Activated naive CD8-positive, alpha-beta T cell treated with anti-CD3 and anti-CD28 coated beads, Interleukin-2, amount 50 U/mL, for 24 hours (primary cell): ENCODE measurements around the gene LRRC45.
A peak's percentile ranks its signal among the peaks of the same experiment; 100 is the strongest.

ENCODE experiments used
- ATAC-seq: fragments of 150-1000 bp; cut with Tn5 transposase; one replicate; pipeline ENCODE4 v1.10.0; 2021
- DNase-seq: peaks from one replicate; pipeline ENCODE4 v3.0.0; 2021
- H3K27ac Mint-ChIP-seq: one replicate; pipeline ENCODE4 v1.8.0; 2021; ENCODE audit warnings: mild to moderate bottlenecking, mixed read lengths
- H3K27me3 Mint-ChIP-seq: one replicate; pipeline ENCODE4 v1.8.0; 2021; ENCODE audit warnings: mixed read lengths
- H3K36me3 Mint-ChIP-seq: one replicate; pipeline ENCODE4 v1.8.0; 2021; ENCODE audit warnings: low read depth, mixed read lengths
- H3K4me1 Mint-ChIP-seq: one replicate; pipeline ENCODE4 v1.8.0; 2021; ENCODE audit warnings: mixed read lengths
- H3K4me3 Mint-ChIP-seq: one replicate; pipeline ENCODE4 v1.8.0; 2021; ENCODE audit warnings: mild to moderate bottlenecking, moderate library complexity, mixed read lengths
- H3K9me3 Mint-ChIP-seq: one replicate; pipeline ENCODE4 v1.8.0; 2021; ENCODE audit warnings: mixed read lengths

The LRRC45 gene

DNA sequence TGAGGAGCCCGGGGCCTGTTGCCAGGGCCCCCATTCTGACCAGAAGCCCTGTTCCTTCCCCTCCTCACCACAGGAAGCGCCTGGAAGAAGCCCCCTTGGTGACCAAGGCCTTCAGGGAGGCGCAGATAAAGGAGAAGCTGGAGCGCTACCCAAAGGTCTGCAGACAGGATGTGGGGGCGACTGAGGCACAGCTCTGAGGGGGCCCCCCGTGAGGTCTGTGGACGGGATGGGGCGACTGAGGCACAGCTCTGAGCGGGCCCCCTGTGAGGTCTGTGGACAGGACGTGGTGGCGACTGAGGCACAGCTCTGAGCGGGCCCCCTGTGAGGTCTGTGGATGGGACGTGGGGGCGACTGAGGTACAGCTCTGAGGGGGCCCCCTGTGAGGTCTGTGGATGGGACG lies 13.7 kb upstream of the LRRC45 start:
- Mint-ChIP-seq H3K27me3 (no peaks in the 10 kb centered on the region), H3K4me1 (peaks cover 9% of the 10 kb centered on the region), H3K9me3 (no peaks in the 10 kb centered on the region), H3K36me3 (no peaks in the 10 kb centered on the region), H3K27ac (no peak overlapping the region), H3K4me3 (no peak overlapping the region)
- ATAC-seq (peak; percentile 47), DNase-seq (peak; percentile 33)

DNA sequence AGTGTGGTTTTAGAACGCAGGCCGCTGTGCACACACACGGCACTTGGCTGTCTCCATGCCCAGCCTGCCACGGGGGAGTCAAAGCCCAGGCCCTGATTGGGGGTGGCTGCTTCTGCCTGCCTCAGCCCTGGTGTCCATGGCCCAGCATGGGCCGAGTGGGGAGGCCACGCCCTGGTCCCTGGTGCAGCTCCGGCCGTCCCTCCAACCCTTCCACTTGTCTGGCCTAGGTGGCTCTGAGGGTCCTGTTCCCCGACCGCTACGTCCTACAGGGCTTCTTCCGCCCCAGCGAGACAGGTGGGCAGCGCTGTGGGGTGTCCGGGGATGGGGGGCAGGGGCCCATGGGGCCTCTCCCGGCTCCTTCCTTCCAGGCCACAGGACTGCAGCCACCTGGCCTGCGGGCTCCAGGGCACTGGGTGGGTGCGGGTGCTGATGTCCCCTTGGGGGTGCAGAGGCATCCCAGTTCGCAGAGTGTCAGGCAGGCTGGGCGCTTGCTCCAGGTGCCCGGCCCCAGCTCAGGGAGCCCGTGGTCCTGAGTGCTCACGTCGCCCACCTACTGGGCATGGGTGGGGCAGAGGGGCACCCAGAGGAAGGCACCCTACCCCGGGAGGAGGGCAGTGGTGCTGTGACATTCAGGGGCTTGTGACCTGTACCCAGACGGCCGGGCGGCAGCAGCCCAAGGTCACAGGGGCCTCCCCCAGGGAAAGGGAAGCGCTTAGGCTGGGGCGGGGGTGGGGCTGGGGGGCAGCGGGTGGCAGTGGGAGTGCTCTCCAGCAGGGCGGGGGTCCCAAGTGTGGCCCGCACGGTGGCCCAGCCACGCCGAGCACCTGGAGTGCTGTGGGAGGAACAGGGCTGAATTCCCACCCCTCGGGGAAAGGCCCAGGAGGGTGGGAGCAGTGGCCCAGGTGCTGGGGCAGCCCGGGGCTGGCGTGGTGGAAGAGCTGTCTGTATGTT lies 12.3 kb upstream of the LRRC45 start:
- H3K27ac Mint-ChIP-seq = no peak overlapping the region
- DNase-seq = no peak
- no peak for ATAC-seq
- H3K4me1 Mint-ChIP-seq = peaks cover 8% of the 10 kb centered on the region
- no peaks in the 10 kb centered on the region for H3K9me3 Mint-ChIP-seq
- H3K27me3 Mint-ChIP-seq = no peaks in the 10 kb centered on the region
- H3K4me3 Mint-ChIP-seq = no peak overlapping the region
- no peaks in the 10 kb centered on the region for H3K36me3 Mint-ChIP-seq

DNA sequence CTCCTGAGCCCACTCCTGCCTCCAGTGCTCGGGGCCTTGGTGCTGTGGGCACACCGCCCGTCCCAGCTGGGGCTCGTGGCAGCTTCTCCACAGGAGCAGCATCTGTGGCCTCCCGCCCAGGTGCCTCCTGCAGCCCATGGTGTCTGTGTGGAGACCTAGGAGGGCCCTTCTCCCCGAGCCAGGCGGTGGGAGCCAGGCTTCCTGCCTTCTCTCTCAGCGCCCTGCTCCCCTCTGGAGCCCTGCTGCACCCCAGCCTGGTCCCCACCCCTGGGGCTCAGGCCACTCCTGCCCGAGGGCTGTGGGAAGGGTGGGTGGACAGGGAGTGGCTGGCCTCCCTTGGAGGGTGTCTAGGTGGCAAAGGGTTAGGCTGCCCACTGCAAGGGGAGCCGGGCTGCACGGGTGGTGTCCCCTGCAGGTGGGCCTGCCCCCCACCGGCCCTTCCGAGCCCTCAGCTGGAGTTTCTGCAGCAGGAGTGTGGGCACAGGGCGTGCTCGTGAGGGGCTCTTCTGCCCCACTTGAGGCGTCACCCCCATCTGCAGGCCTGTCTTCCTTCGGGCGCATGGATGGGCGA lies 11.4 kb upstream of the LRRC45 start:
- no peaks in the 10 kb centered on the region for H3K36me3 Mint-ChIP-seq
- H3K4me3 Mint-ChIP-seq = no peak overlapping the region
- H3K9me3 Mint-ChIP-seq = no peaks in the 10 kb centered on the region
- H3K27me3 Mint-ChIP-seq = no peaks in the 10 kb centered on the region
- DNase-seq = no peak
- ATAC-seq = no peak
- peaks cover 4% of the 10 kb centered on the region for H3K4me1 Mint-ChIP-seq
- no peak overlapping the region for H3K27ac Mint-ChIP-seq

DNA sequence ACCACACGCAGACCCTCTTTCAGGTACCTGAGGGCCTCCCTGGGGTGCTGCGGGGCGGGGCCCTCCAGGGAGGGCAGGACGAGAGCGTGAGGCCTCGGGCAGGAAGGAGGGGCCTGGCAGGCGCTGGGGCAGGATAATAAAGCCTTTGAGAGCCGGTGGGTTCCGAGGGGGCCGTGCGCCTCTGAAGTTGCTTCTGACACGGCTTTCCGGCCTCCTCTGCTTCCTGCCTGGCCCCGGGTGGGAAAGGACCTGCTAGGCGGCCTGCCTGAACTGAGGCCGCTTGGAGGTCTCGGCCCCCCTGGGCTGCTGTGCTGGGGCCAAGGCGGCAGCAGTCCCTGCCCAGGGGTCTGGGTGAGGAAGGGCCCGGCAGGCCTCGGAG lies 10.9 kb upstream of the LRRC45 start:
- ATAC-seq = no peak
- H3K27me3 Mint-ChIP-seq = no peaks in the 10 kb centered on the region
- no peak overlapping the region for H3K4me3 Mint-ChIP-seq

DNA sequence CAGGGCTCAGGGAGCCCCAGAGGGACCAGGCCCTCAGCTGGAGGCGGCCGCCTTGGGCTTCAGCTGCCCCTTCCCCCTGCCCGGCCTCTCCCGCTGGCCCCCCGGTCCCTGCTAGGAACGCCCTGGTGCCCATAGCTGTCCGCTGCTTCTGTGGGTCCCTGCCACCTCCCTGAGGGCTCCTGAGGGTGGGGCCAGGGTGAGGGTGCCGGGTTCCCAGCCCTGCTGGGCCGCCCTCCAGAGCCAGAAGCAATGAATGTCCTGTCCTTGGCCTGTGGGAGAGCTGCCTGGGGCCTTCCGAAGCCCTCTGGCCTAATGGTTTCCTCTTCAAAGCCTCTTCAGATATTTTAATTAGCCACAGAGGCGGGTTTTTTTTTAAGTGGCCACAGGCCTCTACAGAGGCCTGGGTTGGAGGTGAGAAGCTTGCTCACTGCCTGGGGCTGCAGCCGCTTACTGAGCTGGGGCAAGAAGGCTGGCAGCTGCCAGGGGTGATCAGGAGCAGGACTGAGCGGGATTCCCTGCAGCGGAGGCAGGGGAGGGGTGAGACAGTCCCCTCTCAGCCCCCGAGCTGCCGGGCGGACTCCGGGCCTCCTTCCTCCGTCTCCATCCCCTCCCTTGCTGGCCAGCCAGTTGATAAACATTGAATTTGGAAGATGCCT lies 10.3 kb upstream of the LRRC45 start:
- no peak overlapping the region for H3K27ac Mint-ChIP-seq
- no peaks in the 10 kb centered on the region for H3K27me3 Mint-ChIP-seq
- ATAC-seq = no peak
- H3K9me3 Mint-ChIP-seq = no peaks in the 10 kb centered on the region
- H3K36me3 Mint-ChIP-seq = no peaks in the 10 kb centered on the region
- no peak for DNase-seq
- peaks cover 4% of the 10 kb centered on the region for H3K4me1 Mint-ChIP-seq
- H3K4me3 Mint-ChIP-seq = no peak overlapping the region

More for the DNA sequence above, 10.9 kb upstream of the LRRC45 start:
- Mint-ChIP-seq H3K36me3 (no peaks in the 10 kb centered on the region), H3K27ac (no peak overlapping the region), H3K9me3 (no peaks in the 10 kb centered on the region), H3K4me1 (peaks cover 4% of the 10 kb centered on the region)
- no peak for DNase-seq

DNA sequence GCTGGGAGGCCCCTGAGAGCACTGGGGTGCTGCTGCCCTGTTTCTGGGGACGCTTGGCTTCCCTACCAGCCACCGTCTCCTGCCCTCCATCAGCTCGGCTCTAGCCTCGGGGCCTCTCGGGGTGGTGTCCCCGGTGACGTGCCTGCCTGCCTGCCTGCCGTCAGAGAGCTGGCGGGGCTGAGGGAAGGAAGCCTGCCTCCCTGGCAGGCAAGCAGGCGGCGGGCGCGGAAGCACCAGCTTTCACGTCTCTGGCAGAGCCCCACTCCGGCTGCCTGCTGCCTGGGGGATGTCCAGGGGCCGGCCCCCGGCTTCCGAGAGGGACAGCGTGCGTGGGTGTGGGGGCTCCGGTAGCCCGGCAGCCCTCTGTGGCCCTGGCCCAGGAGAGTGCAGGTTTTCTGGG lies 9.8 kb upstream of the LRRC45 start:
- Mint-ChIP-seq H3K9me3 (no peaks in the 10 kb centered on the region), H3K27ac (no peak overlapping the region), H3K4me1 (peaks cover 4% of the 10 kb centered on the region), H3K27me3 (no peaks in the 10 kb centered on the region), H3K4me3 (no peak overlapping the region), H3K36me3 (no peaks in the 10 kb centered on the region)
- ATAC-seq (no peak), DNase-seq (no peak)

DNA sequence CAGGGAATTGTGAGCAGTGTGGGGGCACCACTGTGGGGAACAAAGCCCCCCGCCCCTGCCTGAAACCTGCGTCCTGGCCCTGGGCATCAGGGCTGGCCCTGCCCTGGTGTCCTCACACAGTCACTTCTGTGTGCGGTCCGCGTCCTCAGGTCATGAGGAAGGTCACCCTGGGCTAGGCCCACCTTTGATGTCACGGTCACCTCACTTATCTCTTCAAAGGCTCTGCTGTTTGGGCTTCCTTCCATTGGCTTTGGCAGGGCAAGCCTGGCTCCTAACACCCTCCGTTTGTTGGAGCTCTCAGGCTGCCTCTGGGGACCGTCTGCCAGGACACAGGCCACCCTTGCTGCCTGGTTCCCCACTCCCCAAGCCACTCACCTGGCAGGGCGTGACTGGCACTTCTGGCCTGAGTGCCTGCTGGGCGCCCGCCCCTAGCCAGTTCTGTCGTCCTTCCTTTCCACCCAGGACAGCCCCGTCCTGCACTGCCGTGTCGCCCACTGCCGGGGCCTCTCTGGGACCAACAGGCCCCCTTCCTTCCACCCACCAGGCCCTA lies 9.3 kb upstream of the LRRC45 start:
- no peak overlapping the region for H3K4me3 Mint-ChIP-seq
- no peaks in the 10 kb centered on the region for H3K27me3 Mint-ChIP-seq
- ATAC-seq (no peak), DNase-seq (no peak)
- peaks cover 4% of the 10 kb centered on the region for H3K36me3 Mint-ChIP-seq
- no peak overlapping the region for H3K27ac Mint-ChIP-seq
- no peaks in the 10 kb centered on the region for H3K9me3 Mint-ChIP-seq
- H3K4me1 Mint-ChIP-seq = peaks cover 4% of the 10 kb centered on the region

DNA sequence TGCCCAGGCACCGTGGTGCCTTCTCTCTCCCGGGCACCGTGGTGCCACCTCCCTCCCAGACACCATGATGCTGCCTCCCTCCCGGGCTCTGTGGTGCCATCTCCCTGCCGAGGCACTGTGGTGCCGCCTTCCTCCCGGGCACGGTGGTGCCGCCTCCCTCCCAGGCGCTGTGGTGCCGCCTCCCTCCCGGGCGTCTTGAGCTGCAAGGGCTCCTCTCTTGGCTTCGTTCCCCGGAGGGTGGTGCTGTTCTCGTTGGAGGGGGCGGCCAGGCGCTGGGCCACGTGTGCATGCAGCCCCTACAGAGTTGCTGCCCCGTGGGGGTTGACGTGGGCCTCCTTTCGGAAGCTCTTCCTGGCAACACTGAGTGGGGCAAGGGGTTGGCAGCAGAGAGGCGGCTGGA lies 8.7 kb upstream of the LRRC45 start:
- Mint-ChIP-seq H3K36me3 (peaks cover 4% of the 10 kb centered on the region), H3K9me3 (no peaks in the 10 kb centered on the region), H3K27ac (no peak overlapping the region), H3K4me1 (peaks cover 4% of the 10 kb centered on the region), H3K4me3 (no peak overlapping the region), H3K27me3 (no peaks in the 10 kb centered on the region)
- ATAC-seq (no peak), DNase-seq (no peak)

DNA sequence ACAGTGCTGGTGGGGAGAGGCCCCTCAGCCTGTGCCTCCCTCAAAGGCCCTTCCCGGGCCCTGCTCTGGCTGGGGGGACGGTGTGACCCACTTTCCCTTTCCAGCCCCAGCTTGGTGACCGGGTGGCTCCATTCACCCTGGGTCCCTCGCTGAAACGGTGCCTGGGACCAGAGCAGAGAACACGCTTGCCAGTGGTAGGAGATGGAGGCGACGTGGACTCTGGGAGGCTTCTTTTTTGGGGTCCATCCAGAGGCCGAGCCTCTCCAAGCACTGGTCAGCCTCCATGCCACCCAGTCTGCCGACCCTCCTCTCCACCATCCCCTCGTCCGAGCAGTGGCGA lies 8.2 kb upstream of the LRRC45 start:
- DNase-seq (no peak), ATAC-seq (no peak)
- Mint-ChIP-seq H3K4me1 (no peaks in the 10 kb centered on the region), H3K9me3 (no peaks in the 10 kb centered on the region), H3K36me3 (peaks cover 4% of the 10 kb centered on the region), H3K4me3 (no peak overlapping the region), H3K27me3 (no peaks in the 10 kb centered on the region), H3K27ac (no peak overlapping the region)

DNA sequence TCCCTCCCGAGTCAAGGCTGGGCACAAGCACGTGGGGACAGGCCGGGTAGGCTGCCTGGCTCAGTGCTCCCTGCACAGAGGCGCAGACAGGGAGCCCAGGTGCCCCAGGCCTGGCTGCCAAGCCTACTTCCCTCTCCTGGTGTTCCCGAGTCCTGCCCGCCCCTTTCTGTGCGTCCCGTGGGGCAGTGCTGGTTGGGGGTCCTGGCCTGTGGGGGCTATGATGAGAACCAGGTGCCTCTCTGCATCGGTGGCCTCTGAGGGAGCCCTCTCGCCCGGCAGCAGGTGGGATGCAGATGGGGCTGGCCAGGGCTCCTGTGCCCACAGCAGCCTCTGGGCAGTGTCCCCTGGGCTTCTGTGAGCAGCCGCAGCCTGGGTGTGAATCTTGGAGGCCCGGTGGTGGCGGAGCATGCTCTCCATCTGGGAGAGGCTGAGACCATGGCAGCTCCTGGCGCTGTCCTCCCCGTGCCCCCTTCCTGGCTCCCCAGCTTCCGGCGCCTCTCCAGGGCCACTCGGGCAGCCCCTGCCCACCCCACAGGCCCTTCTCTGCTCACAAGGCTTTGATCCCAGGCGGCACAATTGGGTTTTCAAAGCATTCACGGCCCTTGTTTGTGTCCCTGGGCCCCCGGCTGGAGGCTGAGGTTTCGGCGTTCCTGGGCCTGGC lies 7.7 kb upstream of the LRRC45 start:
- DNase-seq (no peak), ATAC-seq (no peak)
- no peak overlapping the region for H3K4me3 Mint-ChIP-seq
- no peak overlapping the region for H3K27ac Mint-ChIP-seq
- no peaks in the 10 kb centered on the region for H3K27me3 Mint-ChIP-seq
- H3K4me1 Mint-ChIP-seq = no peaks in the 10 kb centered on the region
- H3K36me3 Mint-ChIP-seq = peaks cover 4% of the 10 kb centered on the region
- no peaks in the 10 kb centered on the region for H3K9me3 Mint-ChIP-seq

DNA sequence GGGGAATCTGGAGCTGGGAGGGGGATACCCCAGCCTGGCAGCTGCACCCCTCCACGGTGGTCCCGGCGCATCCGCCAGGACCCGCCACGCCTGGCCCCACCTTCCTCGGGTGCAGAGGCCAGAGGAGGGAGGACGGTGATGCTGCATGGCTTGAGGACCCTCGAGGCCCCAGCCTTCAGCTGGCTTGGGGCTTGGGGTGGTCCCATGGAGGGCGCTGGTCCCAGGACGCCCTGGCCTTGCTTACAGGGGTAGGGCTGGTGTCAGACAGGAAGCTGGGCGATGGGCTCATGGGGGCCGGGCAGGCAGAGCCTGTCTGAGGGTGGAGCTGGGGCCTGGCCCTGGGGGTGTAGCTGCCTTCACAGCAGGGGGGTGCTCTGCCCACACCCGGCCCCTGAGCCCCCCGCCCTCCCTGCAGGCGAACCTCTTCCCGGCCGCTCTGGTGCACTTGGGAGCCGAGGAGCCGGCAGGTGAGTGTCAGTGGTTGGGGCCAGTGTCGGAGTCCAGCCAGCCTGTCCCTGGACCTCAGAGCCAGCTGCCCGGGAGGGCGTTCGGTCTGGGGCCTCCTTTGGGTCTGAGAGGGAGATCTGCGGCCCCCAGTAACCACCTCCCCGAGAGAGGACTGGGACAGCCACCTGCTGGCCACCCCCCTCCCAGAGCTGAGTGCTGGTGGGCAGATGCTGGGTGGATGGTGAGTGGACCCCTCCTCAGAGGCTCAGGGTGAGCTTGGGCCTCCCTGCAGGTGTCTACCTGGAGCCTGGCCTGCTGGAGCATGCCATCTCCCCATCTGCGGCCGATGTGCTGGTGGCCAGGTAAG lies 6.8 kb upstream of the LRRC45 start:
- ATAC-seq (no peak), DNase-seq (no peak)
- Mint-ChIP-seq H3K27ac (no peak overlapping the region), H3K9me3 (no peaks in the 10 kb centered on the region), H3K4me1 (peaks cover 3% of the 10 kb centered on the region), H3K4me3 (no peak overlapping the region), H3K36me3 (peaks cover 4% of the 10 kb centered on the region), H3K27me3 (no peaks in the 10 kb centered on the region)

DNA sequence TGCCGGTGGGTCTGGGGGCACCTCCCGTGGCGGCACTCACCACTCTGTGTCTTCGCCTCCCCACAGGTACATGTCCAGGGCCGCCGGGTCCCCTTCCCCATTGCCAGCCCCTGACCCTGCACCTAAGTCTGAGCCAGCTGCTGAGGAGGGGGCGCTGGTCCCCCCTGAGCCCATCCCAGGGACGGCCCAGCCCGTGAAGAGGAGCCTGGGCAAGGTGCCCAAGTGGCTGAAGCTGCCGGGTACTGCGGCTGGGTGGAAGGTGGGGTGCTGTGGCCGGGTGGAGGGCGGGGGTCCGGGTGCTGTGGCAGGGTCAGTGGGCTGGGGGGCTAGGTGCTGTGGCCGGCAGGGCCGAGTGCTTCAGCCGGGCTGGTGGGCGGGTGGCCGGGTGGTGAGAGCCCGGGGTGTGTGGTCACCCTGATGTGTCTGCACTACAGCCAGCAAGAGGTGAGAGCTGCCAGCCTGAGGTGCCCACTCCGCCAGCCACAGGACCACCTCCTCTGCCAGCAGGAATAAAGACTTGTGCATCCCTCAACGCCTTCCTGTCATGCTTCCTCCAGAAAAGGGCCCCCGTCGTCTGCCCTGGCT lies 6.1 kb upstream of the LRRC45 start:
- ATAC-seq (no peak), DNase-seq (no peak)
- Mint-ChIP-seq H3K4me1 (peaks cover 7% of the 10 kb centered on the region), H3K27ac (no peak overlapping the region), H3K27me3 (no peaks in the 10 kb centered on the region), H3K9me3 (no peaks in the 10 kb centered on the region), H3K4me3 (no peak overlapping the region), H3K36me3 (peaks cover 4% of the 10 kb centered on the region)

DNA sequence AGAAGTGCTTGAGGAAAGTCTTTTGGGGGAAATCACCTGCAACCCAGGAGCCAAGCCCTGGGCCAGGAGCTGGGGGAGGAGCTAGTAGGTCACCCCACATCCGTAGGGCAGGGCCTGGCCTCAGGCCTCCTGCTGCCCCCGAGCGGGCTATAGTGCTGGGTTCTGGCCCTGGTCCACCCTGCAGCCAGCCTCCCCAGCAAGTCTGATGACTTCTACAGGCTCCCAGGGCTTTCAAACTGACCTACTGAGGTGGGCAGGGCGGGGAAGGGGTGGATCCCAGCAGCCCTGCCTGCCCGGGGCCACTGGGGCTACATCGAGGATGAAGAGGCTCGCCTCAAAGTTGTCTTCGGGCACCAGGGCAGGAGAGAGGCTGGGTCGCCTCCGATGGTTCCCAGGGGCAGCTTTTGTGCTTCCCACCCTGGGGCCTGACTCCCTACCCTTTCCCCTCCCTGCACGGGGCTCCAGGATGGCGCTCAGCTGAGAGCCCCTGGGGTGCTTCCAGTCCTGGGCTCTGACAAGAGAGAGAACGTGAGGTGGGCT lies 5.4 kb upstream of the LRRC45 start:
- ATAC-seq = no peak
- Mint-ChIP-seq H3K9me3 (no peaks in the 10 kb centered on the region), H3K36me3 (peaks cover 4% of the 10 kb centered on the region), H3K27me3 (no peaks in the 10 kb centered on the region), H3K27ac (no peak overlapping the region), H3K4me3 (no peak overlapping the region), H3K4me1 (peaks cover 7% of the 10 kb centered on the region)
- no peak for DNase-seq
